ENCODE measurements around the gene STAB1.

Gene STAB1

DNA sequence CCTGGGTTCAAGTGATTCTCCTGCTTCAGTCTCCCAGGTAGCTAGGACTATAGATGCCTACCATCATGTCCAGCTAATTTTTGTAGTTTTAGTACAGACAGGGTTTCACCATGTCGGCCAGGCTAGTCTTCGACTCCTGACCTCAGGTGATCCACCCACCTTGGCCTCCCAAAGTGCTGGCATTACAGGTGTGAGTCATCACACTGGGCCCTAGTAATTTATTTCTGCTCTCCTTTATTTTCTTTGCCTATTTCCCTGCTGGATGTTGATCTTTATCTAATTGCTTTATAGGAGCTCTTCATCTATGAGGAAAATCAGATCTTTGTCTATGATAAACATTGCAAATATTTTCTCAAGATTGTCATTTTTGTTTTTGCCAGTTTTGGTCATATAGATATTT is 72.9 kb downstream of the STAB1 start:
- WGBS, 2 experiments (ENCODE audit: insufficient coverage in 2 of 2) = 95 to 100% methylated on average over 2 of the region's 2 CpGs
- H3K4me3 ChIP-seq (ENCODE audit: extremely low read depth, insufficient read depth, low read length, poor library complexity, severe bottlenecking) = no peak overlapping the region
- H3K36me3 ChIP-seq (ENCODE audit: control insufficient read depth, insufficient read depth, low read length) = peaks cover 50% of the 10 kb centered on the region
- H3K4me1 ChIP-seq (ENCODE audit: control insufficient read depth, insufficient read depth, low read length, poor library complexity, severe bottlenecking) = no peaks in the 10 kb centered on the region
- no peaks in the 10 kb centered on the region for H3K9me3 ChIP-seq (ENCODE audit: control insufficient read depth, low read length)
- no peak overlapping the region for H3K27ac ChIP-seq (ENCODE audit: low read depth, low read length, severe bottlenecking)

DNA sequence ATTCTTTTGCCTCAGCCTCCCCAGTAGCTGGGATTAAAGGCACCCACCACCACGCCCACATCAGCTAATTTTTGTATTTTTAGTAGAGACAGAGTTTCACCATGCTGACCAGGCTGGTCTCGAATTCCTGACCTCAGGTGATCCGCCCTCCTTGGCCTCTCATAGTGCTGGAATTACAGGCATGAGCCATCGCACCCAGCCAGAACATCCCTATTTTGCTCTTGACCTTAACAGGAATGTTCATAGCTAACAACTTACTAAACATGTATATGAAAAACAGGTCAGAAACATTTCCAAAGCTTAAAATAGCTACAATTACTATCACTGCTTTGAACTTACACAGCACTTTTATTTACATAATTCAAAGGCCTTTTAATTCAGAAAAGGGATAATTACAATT is 74.9 kb downstream of the STAB1 start:
- WGBS, 2 experiments (ENCODE audit: insufficient coverage in 2 of 2) = 75 to 96% methylated on average over 3 of the region's 4 CpGs
- Histone ChIP-seq H3K9me3 (ENCODE audit: control insufficient read depth, low read length) (no peaks in the 10 kb centered on the region), H3K27ac (ENCODE audit: low read depth, low read length, severe bottlenecking) (no peak overlapping the region), H3K4me3 (ENCODE audit: extremely low read depth, insufficient read depth, low read length, poor library complexity, severe bottlenecking) (no peak overlapping the region), H3K36me3 (ENCODE audit: control insufficient read depth, insufficient read depth, low read length) (peaks cover 53% of the 10 kb centered on the region), H3K4me1 (ENCODE audit: control insufficient read depth, insufficient read depth, low read length, poor library complexity, severe bottlenecking) (no peaks in the 10 kb centered on the region)

DNA sequence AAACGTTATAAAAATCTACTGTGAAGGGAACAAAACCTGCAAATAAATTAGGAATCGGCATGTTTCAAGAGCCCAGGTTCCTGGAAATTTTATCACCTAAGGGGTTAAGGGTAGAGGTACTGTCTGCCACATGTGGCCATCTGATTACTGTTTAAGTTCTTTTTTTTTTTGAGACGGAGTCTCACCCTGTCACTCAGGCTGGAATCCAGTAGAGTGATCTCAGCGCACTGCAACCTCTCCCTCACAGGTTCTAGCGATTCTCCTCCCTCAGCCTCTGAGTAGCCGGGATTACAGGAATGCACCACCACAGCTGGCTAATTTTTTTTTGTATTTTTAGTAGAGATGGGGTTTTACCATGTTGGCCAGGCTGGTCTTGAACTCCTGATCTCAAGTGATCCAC is 77.1 kb downstream of the STAB1 start:
- H3K36me3 ChIP-seq (ENCODE audit: control insufficient read depth, insufficient read depth, low read length) = peaks cover 68% of the 10 kb centered on the region
- H3K4me3 ChIP-seq (ENCODE audit: extremely low read depth, insufficient read depth, low read length, poor library complexity, severe bottlenecking) = no peak overlapping the region
- H3K9me3 ChIP-seq (ENCODE audit: control insufficient read depth, low read length) = no peaks in the 10 kb centered on the region
- no peaks in the 10 kb centered on the region for H3K4me1 ChIP-seq (ENCODE audit: control insufficient read depth, insufficient read depth, low read length, poor library complexity, severe bottlenecking)
- H3K27ac ChIP-seq (ENCODE audit: low read depth, low read length, severe bottlenecking) = no peak overlapping the region
- 81 to 88% methylated on average over 4 to 5 of the region's 6 CpGs for WGBS, 2 experiments (ENCODE audit: insufficient coverage in 2 of 2)

Measured in mesodermal cell (in vitro differentiated cells).